ENCODE data around the gene RRP1B.
"Not testable (repeated sequence)": the region's sequence is repeated elsewhere in the genome, so short reads cannot be mapped to it uniquely, and the experiment has no call there.

Gene RRP1B

DNA sequence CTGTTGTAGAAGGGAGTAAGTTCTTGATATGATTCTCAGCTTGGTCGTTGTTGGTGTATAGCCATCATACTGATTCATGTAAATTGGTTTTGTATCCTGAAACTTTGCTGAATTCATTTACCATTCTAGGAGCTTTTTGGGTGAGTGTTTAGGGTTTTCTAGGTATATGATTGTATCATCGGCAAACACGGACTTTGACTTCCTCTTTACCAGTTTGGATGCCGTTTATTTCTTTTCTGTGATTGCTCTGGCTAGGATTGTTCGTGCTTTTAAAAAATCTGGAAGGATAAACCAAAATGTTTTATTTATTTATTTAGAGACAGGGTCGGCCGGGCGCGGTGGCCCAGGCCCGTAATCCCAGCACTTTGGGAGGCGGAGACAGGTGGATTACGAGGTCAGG lies 20.6 kb downstream of the RRP1B start:
- DNase-seq, result no peak

DNA sequence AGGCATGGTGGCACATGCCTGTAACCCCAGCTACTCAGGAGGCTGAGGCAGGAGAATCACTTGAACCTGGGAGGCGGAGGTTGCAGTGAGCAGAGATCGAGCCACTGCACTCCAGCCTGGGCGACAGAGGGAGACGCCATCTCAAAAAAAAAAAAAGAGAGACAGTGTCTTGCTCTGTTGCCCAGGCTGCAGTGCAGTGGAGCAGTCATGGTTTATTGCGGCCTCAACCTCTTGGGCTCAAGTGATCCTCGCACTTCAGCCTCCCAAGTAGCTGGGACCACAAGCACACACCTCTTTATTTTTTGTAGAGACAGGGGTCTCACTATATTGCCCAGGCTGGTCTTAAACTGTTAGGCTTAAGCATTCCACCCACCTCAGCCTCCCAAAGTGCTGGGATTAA lies 21.1 kb downstream of the RRP1B start:
- not testable (repeated sequence) for DNase-seq

DNA sequence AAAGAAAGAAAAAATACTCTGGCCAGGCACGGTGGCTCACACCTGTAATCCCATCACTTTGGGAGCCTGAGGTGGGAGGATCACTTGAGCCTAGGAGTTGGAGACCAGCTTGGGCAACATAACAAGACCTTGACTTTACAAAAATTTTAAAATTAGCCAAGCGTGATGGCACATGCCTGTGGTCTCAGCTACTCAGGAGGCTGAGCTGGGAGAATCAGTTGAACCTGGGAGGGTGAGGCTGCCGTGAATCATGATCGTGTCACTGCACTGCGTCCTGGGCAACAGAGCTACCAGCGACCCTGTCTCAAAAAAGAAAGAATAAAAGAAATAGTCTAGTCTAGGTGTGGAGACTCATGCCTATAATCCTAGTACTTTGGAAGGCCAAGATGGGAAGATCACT lies 22.3 kb downstream of the RRP1B start:
- no peak for DNase-seq

DNA sequence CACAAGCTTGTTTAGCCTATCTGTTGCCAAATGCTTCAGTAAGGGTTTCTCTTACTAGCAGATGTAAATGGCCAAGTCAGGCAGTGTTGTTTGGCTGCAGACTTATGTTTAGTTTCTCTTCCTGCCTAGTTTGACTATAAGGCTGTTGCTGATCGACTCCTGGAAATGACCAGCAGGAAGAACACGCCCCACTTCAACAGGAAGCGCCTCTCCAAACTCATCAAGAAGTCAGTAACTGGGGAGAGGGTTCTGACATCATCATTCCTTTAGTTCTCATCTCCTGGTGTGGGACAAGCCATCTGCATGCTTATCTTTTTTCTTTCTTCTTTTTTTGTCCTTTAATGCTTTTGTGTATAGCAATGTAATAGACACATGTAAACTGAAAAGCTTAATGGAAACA lies 25.1 kb downstream of the RRP1B start:
- no peak for DNase-seq

DNA sequence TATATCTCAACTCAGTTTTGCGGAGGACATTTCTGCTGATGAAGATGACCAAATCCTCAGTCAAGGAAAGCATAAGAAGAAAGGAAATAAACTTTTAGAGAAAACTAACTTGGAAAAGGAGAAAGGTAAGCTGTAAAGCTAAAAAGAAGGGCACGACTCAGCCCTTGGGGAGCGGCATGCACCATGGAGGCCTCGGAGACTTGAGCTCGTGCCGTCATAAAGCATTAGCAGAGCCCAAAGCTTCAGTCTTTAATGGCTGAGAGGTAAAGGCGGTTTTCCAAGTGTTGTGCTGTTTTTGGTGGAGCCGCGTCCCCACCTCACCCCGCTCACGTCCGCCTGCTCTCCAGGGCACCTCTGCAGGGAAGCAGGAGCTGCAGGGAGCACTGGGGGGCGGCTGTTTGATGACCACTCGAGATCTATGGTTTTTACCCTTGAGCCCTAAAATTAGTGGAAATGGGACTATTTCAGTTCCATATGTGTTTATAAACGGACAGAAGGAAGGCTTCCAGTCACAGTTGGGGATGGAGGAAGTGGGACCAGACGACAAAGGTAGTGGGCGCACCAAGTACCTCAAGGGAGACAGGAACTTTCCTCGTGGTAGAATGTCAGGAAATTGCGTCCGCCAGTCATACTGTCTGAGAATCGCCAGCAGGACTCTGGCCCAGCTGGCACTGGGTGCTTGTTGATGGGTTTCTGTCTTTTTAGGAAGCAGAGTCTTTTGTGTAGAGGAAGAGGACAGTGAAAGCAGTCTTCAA lies 27.6 kb downstream of the RRP1B start:
- DNase-seq, result no peak

DNA sequence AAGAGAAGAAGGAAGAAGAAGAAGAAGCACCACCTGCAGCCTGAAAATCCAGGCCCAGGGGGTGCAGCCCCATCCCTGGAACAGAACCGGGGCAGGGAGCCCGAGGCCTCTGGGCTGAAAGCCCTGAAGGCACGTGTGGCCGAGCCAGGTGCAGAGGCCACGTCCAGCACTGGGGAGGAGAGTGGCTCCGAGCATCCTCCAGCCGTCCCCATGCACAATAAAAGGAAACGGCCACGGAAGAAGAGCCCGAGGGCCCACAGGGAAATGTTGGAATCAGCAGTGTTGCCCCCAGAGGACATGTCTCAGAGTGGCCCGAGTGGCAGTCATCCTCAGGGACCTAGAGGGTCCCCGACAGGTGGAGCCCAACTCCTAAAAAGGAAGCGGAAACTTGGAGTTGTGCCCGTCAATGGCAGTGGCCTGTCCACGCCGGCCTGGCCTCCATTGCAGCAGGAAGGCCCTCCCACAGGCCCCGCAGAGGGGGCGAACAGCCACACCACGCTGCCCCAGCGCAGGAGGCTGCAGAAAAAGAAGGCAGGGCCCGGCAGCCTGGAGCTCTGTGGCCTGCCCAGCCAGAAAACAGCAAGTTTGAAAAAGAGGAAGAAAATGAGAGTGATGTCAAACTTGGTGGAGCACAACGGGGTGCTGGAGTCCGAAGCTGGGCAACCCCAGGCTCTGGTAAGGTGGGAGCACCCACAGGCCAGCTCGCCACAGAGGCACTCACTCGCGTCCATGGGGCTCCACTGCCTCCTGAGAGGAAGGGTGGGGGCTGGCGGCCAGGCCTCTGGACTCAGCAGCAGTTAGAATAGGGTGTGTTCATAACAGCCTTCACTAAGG lies 28.4 kb downstream of the RRP1B start:
- DNase-seq, result no peak

DNA sequence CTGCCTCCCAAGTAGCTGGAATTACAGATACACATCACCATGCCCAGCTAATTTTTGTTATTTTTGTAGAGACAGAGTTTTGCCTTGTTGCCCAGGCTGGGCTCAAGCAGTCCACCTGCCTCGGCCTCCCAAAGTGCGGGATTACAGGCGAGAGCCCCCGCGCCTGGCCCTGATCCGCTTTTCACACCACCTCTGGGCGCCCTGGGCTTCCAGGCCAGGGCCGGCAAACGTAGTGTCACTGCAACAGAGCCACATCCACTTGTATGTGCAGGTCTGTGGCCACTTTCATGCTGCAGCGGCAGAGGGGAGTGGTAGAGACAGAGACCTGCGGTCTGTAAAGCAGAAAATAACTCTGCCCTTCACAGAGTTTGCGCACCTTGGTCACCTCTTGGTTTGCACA lies 29.5 kb downstream of the RRP1B start:
- no peak for DNase-seq

DNA sequence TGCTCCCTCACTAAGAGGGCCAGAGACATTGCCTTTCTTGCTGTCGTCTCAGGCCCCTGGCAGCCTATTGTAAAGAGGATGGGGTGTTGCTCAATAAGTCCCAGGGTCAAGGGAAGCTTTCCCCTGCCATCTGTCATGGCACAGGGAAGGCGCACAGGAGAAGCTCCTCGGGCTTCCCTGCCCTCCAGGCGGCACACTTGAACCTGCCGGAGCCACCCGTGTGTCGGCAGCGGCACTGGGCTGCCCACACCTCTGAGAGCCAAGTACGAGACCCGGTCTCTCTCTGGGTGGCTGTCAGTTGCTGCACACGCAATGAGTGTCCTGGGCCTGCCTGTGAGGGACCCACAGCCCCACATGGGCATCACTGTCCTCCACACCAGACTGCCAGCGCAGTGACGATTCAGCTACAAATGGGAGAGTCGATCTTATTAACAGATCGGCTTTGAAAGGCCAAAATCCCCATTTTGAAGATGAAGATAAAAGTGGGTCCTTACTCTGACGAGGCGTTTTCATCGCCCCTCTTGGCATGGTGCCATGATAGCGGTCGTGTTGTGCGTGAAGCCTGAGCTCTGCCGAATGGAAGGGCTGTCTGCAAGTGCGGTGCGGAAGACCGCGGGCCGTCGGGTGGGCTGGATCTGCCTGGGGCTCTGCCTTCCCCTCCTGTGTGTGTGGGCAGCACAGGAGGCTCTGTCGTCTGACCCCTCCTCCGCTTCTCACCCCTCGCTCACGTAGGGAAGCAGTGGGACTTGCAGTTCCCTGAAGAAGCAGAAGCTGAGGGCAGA lies 30.4 kb downstream of the RRP1B start:
- DNase-seq, result no peak

DNA sequence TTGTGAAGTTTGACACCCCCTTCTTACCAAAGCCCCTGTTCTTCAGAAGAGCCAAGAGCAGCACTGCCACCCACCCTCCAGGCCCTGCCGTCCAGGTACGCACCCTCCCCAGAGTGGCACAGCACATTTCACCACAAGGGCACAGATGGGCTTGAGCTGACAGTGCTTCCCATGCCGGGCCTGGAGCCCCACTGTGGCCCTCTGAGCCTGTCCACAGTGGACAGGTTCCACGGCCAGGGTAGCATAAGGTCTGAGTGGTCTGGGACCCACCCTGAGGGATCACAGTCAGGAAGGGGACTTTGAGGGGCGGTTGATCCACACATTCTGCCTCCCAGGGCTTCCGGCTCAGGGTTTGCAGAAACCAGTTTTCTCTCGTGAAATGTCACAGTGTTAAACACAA lies 31.0 kb downstream of the RRP1B start:
- no peak for DNase-seq

DNA sequence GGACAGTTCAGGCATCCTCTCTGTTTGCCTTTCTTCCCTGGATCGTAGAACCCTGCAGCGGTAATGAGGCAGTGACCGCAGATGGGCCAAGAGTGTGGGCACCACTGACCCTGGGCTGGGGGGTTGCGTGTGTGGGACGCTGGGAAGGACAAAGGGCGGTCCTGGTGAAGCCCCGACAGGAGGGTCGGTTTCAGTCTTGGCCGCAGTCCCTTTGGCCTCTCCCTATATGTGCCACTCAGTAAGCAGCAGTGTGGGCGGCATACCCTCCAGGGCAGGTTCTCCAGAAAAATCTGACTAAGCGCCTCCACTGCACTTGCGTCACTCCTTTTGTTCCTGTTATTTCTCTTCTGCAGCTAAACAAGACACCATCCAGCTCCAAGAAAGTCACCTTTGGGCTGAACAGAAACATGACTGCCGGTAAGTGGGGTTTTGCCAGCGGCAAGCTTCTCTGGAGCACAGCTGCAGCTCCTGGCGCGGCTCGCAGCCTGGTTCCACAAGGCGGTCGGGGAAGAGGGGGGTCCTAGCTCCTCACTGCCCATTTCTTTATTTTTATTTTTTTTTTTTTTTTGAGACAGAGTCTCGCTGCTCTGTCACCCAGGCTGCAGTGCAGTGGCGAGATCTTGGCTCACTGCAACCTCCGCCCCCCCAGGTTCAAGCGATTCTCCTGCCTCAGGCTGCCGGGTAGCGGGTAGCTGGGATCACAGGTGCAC lies 31.9 kb downstream of the RRP1B start:
- no peak for DNase-seq

DNA sequence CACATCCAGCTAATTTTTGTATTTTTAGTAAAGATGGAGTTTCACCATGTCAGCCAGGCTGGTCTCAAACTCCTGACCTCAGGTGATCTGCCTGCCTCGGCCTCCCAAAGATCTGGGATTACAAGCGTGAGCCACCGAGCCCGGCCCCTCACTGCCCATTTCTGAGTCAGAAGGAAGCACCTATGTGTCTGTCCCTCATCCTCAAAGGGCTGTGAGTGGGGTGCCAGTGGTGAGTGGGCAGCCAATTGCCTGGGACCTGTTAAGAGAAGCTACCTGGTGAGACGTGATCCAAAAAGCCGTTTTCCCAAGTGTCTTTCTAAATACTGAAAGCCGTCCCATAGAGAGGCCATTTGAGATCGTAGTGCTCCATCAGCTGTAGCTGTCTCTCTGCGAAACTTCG lies 32.4 kb downstream of the RRP1B start:
- DNase-seq, result no peak

DNA sequence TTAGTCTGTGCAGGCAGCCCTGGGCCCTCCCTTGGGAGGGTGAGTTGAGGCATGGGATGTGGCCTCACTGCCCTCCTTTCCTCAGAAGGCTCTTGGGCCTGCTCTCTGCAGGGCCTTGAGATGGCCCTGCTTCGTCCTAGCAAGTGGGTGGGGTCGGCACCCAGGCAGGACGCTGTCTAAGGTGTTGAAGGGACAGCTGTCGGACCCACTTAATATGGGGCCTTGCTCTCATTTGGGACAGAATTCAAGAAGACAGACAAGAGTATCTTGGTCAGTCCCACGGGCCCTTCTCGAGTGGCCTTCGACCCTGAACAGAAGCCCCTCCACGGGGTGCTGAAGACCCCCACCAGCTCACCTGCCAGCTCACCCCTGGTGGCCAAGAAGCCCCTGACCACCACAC lies 33.6 kb downstream of the RRP1B start:
- DNase-seq, result no peak

DNA sequence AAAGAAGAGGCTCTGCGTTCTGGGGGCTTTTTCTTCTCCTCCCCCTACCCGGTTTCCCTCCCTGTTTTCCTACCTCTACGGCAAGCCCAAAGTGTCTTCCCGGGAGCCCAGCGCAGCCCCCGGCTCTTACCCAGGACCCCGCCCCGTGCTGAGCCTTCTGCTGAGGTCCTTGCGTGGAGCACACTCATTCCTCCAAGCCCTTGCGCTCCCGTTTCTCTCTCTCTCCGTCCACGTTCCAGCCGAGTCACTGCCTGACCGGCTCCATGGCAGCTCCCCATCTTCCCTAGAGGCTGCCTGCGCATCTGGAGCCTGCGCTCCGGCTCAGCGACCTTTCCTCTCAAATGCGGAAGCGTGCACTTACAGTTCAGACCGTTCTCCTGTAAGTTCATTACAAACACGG lies 34.6 kb downstream of the RRP1B start:
- no peak for DNase-seq

DNA sequence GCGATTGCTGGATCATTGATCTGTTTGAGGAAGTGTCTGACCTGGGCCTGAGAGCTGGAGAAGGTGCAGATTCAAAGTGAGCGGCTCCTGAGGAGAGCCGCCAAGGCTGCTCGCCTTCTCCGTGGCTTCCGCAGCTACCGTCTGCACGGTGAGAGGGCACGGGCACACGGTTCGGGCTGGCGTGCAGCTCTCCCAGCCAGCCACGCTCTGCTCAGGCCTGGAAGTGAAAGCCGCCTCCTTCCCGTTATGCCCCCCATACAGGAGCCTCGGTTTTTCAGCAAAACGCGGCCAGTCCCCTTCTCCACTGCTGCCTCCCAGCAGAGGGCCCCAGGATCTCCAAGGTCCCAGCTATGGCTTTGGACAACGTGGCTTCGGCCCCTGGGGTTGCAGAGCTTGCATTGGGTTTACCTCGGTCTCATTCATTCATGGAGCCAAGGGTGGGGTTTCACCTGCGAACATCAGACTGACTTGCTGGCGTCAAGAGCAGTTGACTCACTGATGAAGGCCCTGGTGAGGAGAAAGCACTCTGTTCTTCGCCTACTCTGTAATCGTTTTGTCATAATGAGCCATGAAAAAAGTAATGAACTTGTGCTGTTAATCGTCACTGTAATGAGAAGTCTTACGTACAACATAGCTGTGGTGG lies 35.2 kb downstream of the RRP1B start:
- DNase-seq, result no peak

DNA sequence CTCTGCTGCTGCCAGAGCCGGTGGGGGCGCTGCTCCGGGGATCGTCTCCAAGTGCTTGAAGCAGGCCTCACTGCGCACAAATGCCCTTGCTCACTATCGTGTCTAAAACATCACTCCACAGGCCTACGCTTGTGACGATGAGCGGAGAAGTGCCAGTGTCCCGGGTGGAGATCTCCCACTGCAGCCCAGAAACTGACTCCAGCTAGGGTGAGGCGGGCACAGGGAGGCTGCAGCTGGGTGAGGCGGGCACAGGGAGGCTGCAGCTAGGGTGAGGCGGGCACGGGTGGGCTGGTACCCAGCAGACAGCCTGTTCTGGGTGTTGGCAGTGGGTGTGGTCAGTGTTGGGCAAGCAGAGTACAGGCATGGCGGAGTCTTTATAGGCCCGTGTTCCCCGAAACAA lies 36.9 kb downstream of the RRP1B start:
- DNase-seq, result no peak

DNA sequence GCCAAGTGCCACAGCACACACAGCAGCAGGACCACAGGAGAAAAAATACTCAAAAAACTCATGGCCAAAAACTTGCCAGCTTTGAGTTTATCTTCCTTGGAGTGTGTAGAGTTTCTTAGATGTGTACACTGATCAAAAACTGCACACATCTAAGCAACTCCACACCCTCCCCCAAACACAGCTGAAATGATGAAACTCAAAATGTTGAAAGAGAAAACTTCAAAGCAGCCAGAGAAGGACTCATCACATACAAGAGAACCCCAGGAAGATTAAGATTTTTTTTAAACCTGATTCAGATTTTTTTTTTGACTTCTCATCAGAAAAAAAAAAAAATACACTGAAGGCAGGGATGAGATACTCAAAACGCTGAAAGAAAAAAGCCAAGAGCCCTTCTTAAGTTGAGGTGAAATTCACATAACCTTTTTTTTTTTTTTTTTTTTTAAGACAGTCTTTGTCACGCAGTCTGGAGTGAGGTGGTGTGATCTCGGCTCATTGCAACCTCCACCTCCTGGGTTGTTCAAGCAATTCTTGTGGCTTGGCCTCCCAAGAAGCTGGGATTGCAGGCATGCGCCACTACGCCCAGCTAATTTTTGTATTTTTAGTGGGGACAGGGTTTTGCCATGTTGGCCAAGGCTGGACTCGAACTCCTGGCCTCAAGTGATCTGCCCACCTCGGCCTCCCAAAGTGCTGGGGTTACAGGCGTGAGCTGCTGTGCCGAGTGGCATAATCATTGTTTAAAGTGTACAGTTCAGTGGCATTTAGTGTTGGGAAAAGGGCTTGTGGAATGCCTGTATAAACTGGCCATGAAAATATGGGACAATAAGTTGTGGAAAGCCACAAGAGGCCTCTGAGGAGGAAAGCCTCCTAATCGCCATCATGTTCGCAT lies 38.6 kb downstream of the RRP1B start:
- no peak for DNase-seq

DNA sequence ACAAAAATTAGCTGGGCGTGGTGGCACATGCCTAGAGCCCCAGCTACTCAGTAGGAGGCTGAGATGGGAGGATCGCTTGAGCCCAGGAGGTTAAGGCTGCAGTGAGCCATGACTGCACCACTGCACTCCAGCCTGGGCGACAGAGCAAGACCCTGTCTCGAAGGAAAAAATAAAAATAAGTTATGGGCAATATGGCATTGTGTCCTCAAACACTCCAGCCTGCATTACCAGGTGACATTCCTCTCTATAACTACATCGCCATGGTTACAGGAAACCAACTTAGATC lies 40.1 kb downstream of the RRP1B start:
- DNase-seq, result not testable (repeated sequence)

DNA sequence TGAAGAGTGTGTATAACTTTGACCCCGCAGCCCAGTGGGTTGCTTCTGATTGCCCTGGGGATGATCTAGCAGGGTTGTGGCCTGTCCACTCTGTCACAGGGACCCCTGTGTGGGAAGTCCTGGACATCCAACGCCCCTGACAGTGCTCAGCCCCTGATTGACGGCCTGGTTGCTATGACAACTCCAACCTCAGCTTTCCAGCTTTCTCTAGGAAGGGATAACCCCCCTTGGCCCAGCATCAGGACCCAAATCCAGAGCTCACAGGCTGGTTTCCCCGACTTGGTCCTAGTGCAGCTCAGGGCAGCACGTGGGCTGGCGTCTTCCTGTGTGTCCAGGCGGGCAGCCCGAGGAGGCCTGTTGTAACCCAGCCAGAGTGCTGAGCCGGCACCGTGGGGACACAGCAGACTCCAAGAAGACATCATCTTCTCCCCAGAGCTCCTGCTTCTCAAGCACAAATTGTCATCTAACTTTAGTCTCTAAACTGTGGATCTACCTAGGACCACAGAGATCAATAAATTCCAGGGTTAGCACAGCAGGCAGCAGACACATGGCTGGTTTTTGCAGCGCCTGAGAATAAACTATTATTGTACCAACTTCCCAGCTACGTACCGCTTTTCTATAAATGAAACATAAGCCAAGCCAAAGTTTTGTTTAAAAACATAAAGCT lies 40.7 kb downstream of the RRP1B start:
- DNase-seq, result no peak

DNA sequence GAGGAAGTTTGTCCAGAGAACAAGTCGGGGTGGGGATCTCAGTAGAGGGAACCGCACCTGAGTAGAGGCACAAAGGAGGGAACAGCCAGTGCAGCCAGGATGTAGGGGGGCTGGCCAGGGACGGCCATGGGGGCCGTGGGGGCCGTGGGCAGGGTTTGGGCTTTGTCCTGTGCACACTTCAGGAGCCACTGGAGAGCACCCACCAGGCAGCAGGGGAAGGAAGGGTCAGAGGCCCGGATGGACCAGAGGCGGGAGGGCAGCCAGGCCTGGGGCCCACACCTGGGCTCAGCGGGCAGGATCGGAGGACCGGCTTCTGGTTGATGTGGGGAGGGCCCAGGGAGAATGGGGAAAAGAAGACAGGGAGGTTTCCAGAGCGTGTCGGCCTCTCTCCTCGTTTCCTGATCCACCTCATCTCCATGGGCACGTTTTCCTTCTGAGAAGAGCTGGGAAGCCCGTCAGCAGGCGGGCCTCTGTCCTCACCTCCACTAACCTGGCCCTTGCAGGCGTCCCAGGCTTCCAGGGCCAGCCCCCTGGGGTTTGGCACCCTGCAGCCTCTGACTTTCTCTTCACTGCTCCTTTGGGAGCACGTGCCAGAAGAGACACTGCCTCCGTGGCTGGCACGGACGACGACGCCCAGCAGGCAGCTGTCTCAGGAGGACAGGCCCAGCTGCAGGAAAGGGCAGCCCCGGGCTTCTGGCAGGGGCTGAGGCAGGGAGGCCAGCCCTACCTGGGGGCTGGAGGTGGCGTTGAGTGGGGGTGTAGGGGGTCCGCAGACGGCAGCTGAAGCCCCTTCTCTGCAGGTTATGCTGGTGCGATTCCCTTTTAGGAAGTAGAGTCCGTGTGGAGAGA lies 42.8 kb downstream of the RRP1B start:
- no peak for DNase-seq

DNA sequence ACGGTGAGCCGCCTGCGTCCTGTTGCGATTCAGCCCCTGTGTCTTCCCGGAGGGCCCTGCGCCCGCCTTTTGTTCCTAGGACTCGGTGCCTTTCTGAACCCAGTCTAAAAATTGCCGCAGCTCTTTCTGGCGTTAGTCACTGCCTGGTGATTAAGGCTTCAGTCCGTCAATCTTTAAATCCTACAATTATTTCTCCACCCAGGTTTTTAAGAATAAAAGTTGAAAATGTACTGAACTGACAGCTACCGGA lies 43.4 kb downstream of the RRP1B start:
- no peak for DNase-seq
